ENCODE results near the gene ERCC8.

- TF ChIP-seq POLR2AphosphoS5 (IDR thresholded peaks at IDR 0.05; ENCODE audit: low read depth) (no peak), REST (IDR thresholded peaks at IDR 0.05; ENCODE audit: unreplicated experiment) (no peak), CTCF (conservative IDR thresholded peaks at IDR 0.05; ENCODE audit: low read depth in 2 of 2) (no peak), ZNF462 (CRISPR knock-in tag; IDR thresholded peaks at IDR 0.05) (no peak), EZH2 (IDR thresholded peaks at IDR 0.05; ENCODE audit: low read depth, unreplicated experiment) (no peak), STAT1 (IDR thresholded peaks at IDR 0.05; ENCODE audit: unreplicated experiment) (no peak), CREB1 (CRISPR knock-in tag; IDR thresholded peaks at IDR 0.05; ENCODE audit: low read depth) (no peak), EZH2phosphoT487 (IDR thresholded peaks at IDR 0.05; ENCODE audit: unreplicated experiment) (no peak)
Measured at GRCh38 chr5:60886158-60886557, 58.7 kb downstream of the ERCC8 start.

All from GM23338 (cell line).